Activated CD4-positive, alpha-beta T cell treated with anti-CD3 and anti-CD28 coated beads for 24 hours (primary cell): ENCODE measurements around the gene MYO10.
"Not testable (repeated sequence)": the region's sequence is repeated elsewhere in the genome, so short reads cannot be mapped to it uniquely, and the experiment has no call there.

ENCODE experiments used
- DNase-seq, 2 donors: peaks; one replicate each; pipeline ENCODE4 v3.0.0-alpha.2; 2020; ENCODE audit warnings: low read depth in 2 of 2

The MYO10 gene

DNA sequence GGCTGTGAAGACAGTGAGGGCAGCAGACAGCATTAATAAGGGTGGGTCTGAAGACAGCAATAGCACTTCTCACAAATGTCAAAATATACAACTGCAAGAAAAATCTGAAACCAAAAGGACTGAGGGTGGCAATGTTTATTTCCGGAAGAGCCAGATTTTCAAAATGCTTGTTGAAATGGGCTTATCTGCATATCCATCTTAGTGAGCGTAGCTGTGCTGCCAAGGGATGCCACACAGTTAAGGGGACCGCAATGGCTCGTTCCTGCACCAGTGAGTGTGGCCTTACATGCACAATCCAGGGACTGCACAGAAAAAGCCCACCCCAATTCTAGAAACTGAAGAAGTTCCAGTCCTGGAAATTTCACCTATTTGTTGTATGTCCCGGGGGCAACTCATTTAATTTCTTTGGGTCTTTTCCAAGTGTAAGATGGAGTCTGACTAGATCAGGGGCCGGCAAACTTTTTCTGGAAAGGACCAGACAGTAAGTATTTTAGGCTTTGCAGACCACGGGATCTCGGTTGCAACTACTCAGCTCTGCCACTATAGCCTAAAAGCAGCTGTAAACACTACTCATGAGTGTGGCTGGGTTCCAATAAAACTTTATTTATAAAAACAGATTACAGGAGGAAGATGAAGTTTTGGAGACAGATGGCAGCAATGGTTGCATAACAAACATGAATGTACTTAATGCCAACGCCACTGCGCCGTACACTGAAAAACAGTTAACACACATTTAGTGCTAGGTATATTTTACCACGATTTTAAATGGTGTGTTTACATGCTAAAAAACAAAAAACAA lies 154.1 kb downstream of the MYO10 start:
- no peak for DNase-seq

DNA sequence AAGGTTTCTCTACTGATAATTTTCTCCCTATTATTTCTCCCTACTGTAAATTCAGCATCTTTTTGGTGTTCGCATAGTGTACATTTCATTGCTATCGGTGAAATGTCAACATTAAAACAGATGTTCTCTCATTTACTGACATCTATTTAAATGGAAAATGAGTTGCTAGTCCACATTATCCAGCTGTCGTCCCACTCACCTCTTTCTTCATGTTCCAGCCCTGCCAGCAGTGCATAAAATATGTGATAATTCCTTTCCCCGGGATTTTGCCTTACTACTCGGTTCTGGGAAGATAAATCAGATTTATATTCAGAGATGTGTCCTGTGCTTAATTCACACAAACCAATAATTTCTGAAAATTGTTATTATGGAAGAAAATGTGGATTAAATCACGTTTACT lies 155.8 kb downstream of the MYO10 start:
- no peak for DNase-seq

DNA sequence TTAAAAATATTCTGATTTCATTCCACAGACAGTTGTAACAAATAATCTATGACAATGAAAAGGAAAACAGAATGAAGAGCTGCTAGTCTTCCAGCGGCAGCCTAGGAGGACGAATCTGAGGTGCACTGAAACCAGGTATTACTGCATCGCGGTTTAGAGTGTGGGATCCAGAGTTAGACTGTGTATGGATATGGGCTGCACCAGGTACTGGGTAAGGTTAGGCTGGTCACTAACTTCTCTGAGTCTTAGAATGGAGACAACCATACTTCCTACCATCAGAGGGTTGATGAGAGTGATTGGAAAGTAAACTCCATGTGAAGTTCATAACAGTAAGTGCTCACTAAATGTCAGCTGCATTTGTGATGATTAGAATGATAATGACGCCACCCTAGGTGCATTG lies 158.7 kb downstream of the MYO10 start:
- no peak for DNase-seq

DNA sequence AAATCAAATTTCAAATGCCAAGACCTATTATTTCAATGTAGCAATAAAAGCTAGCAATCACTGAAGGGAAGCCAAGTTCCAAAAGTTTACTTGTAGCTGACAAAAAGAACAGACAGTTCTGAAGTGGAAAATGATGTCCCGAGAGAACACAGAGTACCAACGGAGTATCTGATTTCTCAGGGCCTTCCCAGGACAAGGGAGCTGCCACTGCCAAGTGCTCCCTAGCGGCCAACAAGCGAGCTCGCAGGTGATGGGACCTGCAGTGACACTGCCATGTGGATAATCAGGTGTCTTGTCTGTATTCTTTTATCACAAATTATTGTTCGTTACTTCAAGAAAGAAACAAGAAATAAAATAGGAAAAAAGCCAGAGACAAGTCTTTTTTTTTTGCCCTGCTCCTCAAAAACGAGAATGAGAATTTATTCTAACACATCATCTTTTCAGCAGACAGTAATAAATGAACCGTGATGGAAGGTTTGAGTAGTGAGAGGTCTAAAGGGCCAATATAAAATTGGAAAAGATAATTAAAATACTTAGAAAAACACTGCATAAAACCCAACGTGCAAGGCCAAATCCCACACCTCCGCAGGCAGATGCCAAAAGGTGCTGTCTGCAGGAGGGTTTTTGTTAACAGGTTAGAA lies 159.4 kb downstream of the MYO10 start:
- DNase-seq, result no peak

DNA sequence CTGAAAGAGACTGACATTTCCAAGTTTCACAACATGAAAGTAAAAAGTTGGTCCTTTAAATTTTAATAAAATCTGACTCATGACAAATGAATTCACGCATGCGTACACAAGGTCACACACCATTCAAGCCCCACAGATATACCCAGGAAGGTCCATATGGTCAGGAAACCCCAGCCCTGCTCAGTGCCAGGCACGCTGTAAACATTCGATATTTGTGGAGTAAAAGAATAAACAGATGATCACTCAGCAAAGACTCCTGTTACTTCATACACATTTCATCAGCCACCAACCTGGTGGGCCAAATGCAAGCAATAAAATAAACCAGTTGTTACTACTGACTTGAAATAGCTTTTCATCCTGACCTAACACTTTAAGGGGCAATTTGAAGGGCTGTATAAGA lies 161.3 kb downstream of the MYO10 start:
- DNase-seq, result no peak

DNA sequence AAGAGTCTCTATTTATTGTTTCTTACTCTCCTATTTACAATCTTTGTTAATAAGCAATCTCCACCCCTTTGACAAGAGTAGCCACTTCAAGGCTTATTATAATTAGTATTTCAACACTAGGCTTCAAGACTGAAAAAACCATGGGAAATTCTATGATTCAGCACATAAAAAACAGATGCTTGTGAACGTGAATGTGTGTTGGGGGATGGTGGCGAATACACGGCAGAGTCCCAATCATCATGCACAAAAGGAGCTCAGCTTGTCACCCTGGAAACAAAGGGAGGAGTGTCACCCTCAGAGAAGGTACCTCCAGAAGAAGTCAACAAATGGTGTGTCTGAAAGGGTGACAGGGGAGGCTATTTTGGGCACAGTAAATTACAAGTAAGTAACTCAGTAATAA lies 162.1 kb downstream of the MYO10 start:
- DNase-seq, result no peak

DNA sequence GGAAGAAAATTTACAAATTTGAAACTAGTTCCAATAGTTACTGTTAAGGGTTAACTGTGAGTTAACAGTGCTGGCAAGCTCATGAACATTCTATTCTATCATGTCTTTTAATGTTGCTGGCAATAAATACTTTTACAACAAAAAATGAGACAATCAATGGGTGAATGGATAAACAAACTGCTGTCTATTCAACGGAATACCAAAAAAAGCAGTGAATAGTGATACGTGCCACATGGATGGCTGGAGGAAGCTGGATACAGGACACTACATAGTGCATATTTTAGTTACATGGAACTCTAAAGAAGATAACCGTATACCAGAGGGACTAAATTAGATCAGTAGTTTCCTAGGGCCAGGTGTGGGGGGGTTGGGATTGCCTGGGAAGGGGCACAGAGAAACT lies 163.5 kb downstream of the MYO10 start:
- DNase-seq, result no peak

DNA sequence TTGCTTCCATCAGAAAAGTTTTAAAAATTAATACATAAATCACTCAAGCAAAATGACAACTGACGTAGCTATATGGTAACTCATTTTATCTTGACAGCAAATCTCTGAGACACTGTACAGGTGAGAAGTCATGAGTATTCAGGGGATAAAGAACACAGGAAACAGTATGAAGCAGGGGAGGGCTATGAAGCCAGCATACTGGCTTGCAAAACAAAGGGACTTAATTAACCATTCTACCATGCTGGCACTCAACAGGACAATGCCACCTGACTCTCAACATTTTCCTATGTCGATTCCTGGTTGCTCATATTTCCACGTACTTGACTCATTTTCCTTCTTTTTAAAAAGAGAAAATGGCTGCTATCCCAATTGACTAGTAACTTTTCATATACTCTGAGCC lies 167.9 kb downstream of the MYO10 start:
- DNase-seq, result no peak

DNA sequence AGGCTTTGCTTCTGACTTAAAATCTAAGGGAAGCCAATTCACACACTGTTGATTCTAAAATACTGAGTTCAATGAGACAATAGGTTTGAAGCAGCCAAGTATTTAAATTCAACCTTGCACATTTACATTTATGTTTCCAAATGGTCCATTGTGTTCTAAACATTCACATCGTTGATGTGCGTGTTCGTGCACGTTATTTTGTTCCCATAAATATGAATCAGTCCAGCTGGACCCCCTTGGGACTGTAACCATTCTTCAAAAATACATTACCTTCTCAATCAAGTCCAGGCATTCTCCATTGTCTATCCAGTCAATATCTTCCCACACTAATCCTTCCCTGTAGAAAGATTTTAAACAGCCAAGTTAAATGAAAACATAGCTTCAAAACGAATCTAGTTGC lies 172.9 kb downstream of the MYO10 start:
- no peak for DNase-seq

DNA sequence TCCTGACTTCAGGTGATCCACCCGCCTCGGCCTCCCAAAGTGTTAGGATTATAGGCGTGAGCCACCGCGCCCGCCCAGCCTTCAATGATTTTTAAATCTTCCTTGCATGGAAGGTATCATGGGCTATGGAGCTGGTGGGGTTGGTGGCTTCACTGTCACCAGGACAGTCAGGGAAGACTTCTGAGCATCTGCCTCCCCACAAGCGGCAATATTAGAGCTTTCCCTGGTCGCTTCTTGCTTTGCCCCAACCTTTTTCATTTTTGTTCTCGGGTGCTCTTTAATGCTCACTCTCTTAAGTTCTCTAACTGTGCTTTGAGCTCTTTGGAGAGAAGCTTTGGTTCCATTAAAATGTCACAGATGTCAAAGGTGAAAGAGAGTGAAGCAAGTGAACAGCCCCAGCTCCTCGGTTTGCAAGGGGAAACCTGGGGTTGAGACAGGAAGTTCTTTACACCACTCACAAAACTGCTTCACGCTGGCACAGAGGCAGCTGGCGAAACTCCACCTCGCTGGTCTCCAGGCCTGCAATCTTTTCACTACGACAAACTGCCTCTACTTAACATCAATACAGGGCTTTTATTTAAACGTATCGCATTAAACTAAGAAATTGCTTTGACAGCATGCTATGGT lies 176.8 kb downstream of the MYO10 start:
- DNase-seq, result no peak

DNA sequence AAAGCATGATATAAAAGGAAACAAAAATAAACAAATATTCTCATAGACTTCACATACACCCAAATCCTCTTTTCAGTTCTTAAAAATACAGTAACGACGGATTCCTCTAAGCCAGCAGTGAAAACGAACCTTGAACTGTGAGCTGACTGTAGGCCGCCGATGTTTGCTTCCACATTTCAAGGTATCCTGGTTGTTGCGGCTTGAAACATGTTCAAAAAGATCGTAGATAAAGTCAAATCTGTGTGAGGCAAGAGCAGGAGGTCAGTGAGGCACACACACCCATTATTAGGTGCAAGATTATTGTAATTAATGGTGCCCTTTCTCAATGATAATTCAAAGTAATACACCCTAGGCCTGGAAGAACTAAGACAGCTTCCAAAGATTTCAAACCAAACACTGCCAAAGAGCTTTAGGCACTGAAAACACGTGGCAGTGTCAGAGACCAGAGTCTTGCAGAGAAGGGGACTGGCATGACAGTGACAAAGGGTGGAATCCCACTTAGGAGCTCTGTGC lies 178.0 kb downstream of the MYO10 start:
- no peak for DNase-seq

DNA sequence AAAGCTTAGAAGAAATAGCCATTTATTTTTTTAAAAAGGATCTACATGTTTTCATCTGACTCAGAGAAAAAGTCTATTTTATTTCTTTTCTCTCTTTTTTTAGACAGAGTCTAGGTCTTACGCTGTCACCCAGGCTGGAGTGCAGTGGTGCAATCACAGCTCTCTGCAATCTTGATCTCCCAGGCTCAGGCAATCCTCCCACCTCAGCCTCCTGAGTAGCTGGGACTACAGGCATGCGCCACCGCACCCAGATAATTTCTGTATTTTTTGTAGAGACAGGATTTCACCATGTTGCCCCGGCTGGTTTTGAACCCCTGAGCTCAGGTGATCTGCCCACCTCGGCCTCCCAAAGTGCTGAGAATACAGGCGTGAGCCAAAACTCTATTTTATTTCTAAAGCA lies 178.5 kb downstream of the MYO10 start:
- not testable (repeated sequence) for DNase-seq

DNA sequence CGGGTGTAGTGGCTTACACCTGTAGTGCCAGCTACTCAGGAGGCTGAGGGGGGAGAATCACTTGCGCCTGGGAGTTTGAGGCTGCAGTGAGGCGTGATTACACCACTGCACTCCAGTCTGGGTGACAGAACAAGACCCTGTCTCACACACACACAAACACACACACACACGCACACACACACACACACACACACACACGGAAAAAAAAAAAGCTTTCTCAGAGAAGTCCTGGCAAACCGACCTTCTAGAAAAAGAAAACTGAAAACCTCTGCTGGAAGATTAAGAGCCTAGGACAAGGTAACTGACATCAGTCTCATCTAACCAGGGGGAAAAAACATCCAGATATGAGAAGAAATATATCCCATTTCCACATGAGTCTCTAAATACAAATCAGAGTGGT lies 178.9 kb downstream of the MYO10 start:
- no peak for DNase-seq

DNA sequence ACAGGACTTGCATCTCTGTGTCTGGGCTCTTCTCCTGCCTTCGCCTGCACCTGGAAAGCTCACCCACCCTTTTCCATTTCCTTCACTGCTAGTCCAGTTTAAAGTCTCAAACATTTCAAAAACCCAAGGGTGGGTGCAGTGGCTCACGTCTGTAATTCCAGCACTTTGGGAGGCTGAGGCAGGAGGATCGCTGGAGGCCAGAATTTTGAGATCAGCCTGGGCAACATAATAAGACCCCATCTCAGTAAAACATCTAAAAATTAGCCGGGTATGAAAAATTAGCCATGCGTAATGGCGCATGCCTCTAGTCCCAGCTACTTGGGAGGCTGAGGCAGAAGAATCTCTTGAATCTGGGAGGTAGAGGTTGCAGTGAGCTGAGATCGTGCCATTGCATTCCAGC lies 179.4 kb downstream of the MYO10 start:
- no peak for DNase-seq

DNA sequence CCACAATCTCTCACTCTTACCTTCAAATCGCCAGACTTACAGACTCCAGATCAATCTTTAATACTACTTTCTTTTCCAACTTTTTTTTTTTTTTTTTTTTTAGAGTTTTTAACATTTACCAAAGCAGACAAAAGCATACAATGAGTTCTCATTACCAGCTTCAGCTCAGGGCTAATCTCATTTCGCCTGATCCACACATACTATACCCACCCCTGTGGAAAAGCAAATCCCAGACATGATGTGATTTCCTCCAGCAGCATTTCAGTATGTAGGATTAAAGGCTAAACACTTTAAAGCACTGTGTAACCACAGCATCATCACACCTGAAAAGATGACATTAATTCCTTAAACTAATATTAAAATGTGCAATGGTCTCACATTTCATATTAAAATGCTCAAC lies 180.4 kb downstream of the MYO10 start:
- DNase-seq, result no peak

DNA sequence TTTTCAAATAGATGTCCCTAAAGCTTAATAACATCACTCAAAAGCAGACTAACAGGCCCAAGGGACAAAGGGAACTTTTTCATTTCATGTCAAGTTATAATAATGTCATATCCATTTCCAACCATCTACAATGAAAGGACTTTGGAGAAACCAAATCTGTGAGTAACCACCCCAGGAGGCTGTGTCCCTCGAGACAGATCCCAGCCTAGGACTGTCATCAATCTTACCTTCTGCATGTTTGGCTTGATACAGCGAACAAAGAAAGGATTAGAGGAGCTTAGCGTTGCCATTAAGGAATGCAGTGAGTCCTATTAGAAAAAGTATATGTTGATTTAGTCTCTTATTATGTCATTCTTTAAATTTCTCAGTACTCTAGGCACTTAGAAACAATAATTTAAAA lies 181.5 kb downstream of the MYO10 start:
- DNase-seq, result no peak

DNA sequence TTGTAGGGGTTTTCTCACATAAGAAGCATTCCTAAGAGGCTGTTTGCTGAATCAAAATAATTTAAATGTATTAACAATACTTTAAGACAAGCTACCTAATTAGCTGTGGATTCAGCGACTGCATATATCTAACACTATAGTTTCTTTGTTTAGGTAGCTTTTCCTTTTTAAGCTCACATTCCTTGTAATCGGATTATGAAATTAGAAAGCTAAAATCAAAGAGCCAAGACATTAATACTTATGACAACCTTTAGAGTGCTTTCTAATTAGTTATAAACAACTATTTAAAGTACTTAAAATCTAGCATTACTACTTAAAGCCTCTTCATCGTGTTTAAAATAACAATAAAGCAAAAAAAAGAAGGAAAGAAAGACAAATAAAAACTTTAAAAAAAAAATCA lies 182.0 kb downstream of the MYO10 start:
- DNase-seq, result no peak

DNA sequence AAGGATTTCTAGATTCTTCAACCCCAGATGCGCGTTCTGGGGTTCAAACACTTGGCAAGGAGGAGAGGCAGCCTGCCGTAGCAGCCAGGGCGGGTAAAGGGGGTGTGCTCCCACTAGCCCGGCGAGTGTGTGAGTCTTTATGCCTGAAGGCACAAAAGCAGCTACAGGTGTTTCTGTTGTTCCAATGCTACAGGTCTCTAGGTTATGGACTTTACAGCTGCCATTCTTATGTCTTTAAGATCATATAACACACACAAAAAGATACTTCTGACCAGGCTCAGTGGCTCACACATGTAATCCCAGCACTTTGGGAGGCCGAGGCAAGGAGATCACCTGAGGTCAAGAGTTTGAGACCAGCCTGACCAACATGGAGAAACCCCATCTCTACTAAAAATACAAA lies 185.6 kb downstream of the MYO10 start:
- no peak for DNase-seq

DNA sequence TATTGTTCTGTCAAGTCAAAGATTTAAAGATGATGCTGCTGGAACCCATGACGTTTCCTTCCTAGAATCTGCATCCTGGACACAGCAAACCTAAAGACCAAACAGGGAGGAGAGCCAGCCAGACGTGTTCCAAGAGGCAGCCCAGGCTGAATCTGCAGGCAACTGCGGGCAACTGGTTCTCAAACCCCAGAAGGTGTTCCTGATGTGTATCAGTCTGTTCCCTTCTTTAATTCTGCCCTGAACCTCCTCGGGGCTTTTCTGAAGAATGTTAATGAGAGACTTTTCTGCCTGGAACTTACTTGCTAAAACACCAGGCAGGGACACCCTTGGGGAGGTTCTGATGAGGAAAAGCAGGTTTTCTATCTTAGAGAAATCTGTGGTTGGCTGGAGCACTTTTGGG lies 186.5 kb downstream of the MYO10 start:
- DNase-seq, result no peak

DNA sequence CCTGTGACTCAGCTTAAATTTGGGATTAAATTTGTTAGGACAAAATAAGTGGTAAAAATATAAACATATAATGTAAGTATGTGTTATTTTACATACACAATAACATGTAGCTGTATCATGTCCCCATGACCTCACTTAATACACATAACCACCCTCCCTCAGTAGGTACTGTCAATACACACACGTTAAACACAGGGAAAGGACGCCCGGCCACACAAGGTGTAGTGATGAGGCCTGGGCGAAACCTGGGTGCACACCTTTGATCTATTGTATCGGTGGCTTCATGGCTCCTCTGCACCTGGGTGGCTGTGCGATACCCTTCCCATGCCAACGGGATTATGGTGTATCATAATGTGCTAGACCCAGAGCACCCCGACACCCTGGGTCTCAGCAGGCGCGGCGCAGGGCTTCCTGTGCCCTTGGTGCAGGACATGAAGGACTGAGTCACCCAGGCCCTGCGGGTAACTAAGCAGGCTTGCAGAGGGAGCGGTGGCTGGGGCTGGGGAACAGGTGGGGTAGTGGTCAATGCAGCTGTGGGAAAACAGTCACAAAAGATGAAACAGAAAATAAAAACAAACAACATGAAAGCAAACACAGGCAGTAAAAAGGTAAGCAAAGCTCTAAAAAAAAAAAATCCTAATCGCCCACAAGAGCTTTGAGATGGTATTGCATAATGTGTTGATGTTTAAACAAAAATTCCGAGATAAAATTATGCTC lies 191.8 kb downstream of the MYO10 start:
- no peak for DNase-seq

DNA sequence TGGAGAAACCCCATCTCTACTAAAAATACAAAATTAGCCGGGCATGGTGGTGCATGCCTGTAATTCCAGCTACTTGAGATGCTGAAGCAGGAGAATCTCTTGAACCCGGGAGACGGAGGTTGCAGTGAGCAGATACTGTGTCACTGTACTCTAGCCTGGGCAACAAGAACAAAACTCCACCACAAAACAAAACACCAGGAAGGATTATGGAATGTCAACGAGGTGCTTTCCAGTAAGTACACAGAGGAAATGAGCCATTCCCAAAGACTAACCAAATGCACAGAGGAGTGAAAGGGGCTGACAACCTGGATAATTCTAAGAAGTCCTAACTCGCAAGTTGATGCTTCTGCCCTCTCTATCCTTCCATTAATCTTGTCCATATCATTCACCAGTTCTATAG lies 193.2 kb downstream of the MYO10 start:
- no peak for DNase-seq

DNA sequence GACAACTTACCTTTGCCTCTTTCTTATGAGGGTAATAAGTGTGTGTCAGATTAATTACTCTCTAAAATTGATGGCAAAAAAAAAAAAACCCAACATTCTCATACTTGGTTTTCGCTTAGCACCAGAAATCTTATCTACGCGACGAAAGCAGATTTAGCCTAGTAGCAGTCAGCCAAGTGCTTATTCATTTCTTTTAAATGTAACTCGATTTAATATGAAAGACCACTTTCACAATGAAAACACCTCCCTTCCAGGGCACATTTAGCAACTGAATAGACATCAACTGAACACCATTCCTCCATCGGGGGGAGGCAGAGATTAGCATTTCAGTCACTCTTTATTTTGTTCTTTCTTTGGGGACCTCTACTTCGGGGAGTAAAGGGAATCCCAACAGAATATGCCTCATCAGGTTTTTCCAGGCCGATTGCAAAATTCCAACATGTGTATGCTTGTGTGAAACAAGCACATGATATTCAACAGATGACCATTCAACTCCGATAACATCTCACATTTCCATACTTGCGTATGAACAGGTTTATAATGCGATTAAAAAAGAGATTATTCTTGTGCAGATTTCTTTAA lies 195.2 kb downstream of the MYO10 start:
- no peak for DNase-seq
